Tibial nerve (tissue), 4 donors: ENCODE results near the gene POLR3B.

Experiments used
- CTCF ChIP-seq, 5 experiments: fragments of 200-600 bp in 3 of 5; fragments of 450-650 bp in 2 of 5; sonication (generic) in 3 of 5; IDR thresholded peaks; one replicate each; pipeline ENCODE4 v1.5.1; 2016 to 2019; ENCODE audit warnings: antibody characterized with exemption in 5 of 5, mild to moderate bottlenecking in 3 of 5, moderate library complexity in 2 of 5
- EP300 ChIP-seq, 2 donors: sonication (generic); formaldehyde crosslinking; IDR thresholded peaks; one replicate each; pipeline ENCODE4 v1.6.1; 2017; ENCODE audit warnings: antibody characterized with exemption in 2 of 2, mild to moderate bottlenecking in 1 of 2

- TF ChIP-seq CTCF (IDR thresholded peaks at IDR 0.05), result no peak
- TF ChIP-seq EP300 (IDR thresholded peaks at IDR 0.05), result no peak
Observed at GRCh38 chr12:106358396-106359241, 1.1 kb downstream of the POLR3B start.
